Measurements from ENCODE around the gene PALS1.

The PALS1 gene

GRCh38 chr14:67241411-67242167, at the start of gene PALS1:
PALS1 (plus strand) TSS chr14:67241435; CDS start chr14:67279171, 37,736 bp downstream.
- H3K9me3 ChIP-seq (ENCODE audit: low read length) = no peaks in the 10 kb centered on the region
- peak within 1 kb of the TSS; percentile 77 to 95 for H3K4me3 ChIP-seq (ENCODE audit: low read depth in 1 of 2, low read length in 2 of 2)
- H3K4me1 ChIP-seq (ENCODE audit: insufficient read depth, low read length) = peaks cover 14% of the 10 kb centered on the region
- no peaks in the 10 kb centered on the region for H3K27me3 ChIP-seq (ENCODE audit: control insufficient read depth in 1 of 2, insufficient read depth in 2 of 2, low read length in 2 of 2)
- peak within 1 kb of the TSS; percentile 98 for H3K27ac ChIP-seq (ENCODE audit: low read depth, low read length)
- no peaks in the 10 kb centered on the region for H3K36me3 ChIP-seq (ENCODE audit: insufficient read depth, low read length)
- H3K9ac ChIP-seq (ENCODE audit: low read length) = peak within 1 kb of the TSS; percentile 66

GRCh38 chr14:67191768-67192290, 49.4 kb upstream of the PALS1 start:
- Histone ChIP-seq H3K4me3 (ENCODE audit: low read depth in 1 of 2, low read length in 2 of 2) (no peak overlapping the region), H3K27ac (ENCODE audit: low read depth, low read length) (no peak overlapping the region), H3K36me3 (ENCODE audit: insufficient read depth, low read length) (no peaks in the 10 kb centered on the region), H3K27me3 (ENCODE audit: control insufficient read depth in 1 of 2, insufficient read depth in 2 of 2, low read length in 2 of 2) (no peaks in the 10 kb centered on the region), H3K4me1 (ENCODE audit: insufficient read depth, low read length) (peaks cover 11% of the 10 kb centered on the region), H3K9me3 (ENCODE audit: low read length) (no peaks in the 10 kb centered on the region), H3K9ac (ENCODE audit: low read length) (no peak overlapping the region)

DNA sequence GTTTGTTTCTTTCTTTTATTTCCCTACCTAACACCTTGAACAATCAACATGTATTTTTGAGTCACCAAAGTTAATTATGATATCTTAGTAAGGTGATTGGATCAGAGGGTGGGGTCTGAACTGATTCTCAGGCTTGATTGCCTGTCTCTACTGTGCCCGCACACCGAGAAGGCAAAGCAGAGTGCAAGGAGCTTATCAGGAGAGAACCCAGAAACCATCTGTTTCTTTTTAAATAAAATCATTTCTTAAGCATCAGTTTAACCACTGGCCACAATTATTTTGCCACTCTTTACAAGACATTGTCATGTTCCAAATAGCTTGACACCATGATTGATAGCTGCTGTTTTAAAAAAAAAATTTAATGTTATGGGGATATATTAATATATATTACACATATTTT, 48.9 kb upstream of the PALS1 start:
- Histone ChIP-seq H3K4me1 (ENCODE audit: insufficient read depth, low read length) (peaks cover 6% of the 10 kb centered on the region), H3K36me3 (ENCODE audit: insufficient read depth, low read length) (no peaks in the 10 kb centered on the region), H3K9me3 (ENCODE audit: low read length) (no peaks in the 10 kb centered on the region), H3K27me3 (ENCODE audit: control insufficient read depth in 1 of 2, insufficient read depth in 2 of 2, low read length in 2 of 2) (no peaks in the 10 kb centered on the region), H3K4me3 (ENCODE audit: low read depth in 1 of 2, low read length in 2 of 2) (no peak overlapping the region), H3K27ac (ENCODE audit: low read depth, low read length) (no peak overlapping the region), H3K9ac (ENCODE audit: low read length) (no peak overlapping the region)

DNA sequence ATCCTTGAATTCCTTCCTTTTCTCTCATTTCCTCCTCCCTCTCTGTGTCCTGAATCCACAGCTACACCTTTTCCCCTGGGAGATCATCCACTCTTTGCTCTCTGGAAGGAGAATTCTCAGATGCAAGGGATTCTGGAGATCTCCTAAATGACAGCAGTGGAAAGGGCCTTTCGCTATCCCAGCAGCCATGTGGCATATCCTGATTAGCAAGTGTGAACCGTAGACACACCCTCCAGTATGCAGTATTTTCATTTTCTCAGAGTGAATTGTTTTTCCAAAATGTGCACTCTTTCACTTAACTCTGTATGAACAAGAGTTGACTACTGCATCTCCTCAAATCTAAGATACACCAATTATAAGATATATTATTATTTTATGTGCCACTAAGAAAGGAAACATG, 46.0 kb upstream of the PALS1 start:
- no peaks in the 10 kb centered on the region for H3K27me3 ChIP-seq (ENCODE audit: control insufficient read depth in 1 of 2, insufficient read depth in 2 of 2, low read length in 2 of 2)
- no peaks in the 10 kb centered on the region for H3K36me3 ChIP-seq (ENCODE audit: insufficient read depth, low read length)
- no peak overlapping the region for H3K9ac ChIP-seq (ENCODE audit: low read length)
- H3K4me1 ChIP-seq (ENCODE audit: insufficient read depth, low read length) = no peaks in the 10 kb centered on the region
- no peak overlapping the region for H3K27ac ChIP-seq (ENCODE audit: low read depth, low read length)
- H3K9me3 ChIP-seq (ENCODE audit: low read length) = no peaks in the 10 kb centered on the region
- no peak overlapping the region for H3K4me3 ChIP-seq (ENCODE audit: low read depth in 1 of 2, low read length in 2 of 2)

DNA sequence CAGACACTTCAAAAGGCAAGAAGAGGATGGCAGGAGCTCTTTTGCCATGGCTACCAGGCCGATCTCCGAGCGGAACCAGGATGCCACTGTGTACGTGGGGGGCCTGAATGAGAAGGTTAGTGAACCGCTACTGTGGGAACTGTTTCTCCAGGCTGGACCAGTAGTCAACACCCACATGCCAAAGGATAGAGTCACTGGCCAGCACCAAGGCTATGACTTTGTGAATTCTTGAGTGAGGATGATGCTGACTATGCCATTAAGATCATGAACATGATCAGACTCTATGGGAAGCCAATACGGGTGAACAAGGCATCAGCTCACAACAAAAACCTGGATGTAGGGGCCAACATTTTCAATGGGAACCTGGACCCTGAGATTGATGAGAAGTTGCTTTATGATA, 42.2 kb upstream of the PALS1 start:
- Histone ChIP-seq H3K27me3 (ENCODE audit: control insufficient read depth in 1 of 2, insufficient read depth in 2 of 2, low read length in 2 of 2) (no peaks in the 10 kb centered on the region), H3K4me3 (ENCODE audit: low read depth in 1 of 2, low read length in 2 of 2) (no peak overlapping the region), H3K36me3 (ENCODE audit: insufficient read depth, low read length) (no peaks in the 10 kb centered on the region), H3K9me3 (ENCODE audit: low read length) (no peaks in the 10 kb centered on the region), H3K9ac (ENCODE audit: low read length) (no peak overlapping the region), H3K27ac (ENCODE audit: low read depth, low read length) (no peak overlapping the region), H3K4me1 (ENCODE audit: insufficient read depth, low read length) (no peaks in the 10 kb centered on the region)

- Histone ChIP-seq H3K9me3 (ENCODE audit: low read length) (no peaks in the 10 kb centered on the region), H3K36me3 (ENCODE audit: insufficient read depth, low read length) (no peaks in the 10 kb centered on the region), H3K9ac (ENCODE audit: low read length) (no peak overlapping the region)
Measured at GRCh38 chr14:67207810-67208209, 33.4 kb upstream of the PALS1 start.

GRCh38 chr14:67218126-67218525, 23.1 kb upstream of the PALS1 start:
- Histone ChIP-seq H3K36me3 (ENCODE audit: insufficient read depth, low read length) (no peaks in the 10 kb centered on the region), H3K27me3 (ENCODE audit: control insufficient read depth in 1 of 2, insufficient read depth in 2 of 2, low read length in 2 of 2) (no peaks in the 10 kb centered on the region), H3K4me1 (ENCODE audit: insufficient read depth, low read length) (no peaks in the 10 kb centered on the region), H3K9ac (ENCODE audit: low read length) (no peak overlapping the region), H3K4me3 (ENCODE audit: low read depth in 1 of 2, low read length in 2 of 2) (no peak overlapping the region), H3K9me3 (ENCODE audit: low read length) (no peaks in the 10 kb centered on the region), H3K27ac (ENCODE audit: low read depth, low read length) (no peak overlapping the region)

More at GRCh38 chr14:67207810-67208209, 33.4 kb upstream of the PALS1 start:
- no peak overlapping the region for H3K27ac ChIP-seq (ENCODE audit: low read depth, low read length)
- no peaks in the 10 kb centered on the region for H3K4me1 ChIP-seq (ENCODE audit: insufficient read depth, low read length)
- no peaks in the 10 kb centered on the region for H3K27me3 ChIP-seq (ENCODE audit: control insufficient read depth in 1 of 2, insufficient read depth in 2 of 2, low read length in 2 of 2)
- H3K4me3 ChIP-seq (ENCODE audit: low read depth in 1 of 2, low read length in 2 of 2) = no peak overlapping the region

- Histone ChIP-seq H3K27ac (ENCODE audit: low read depth, low read length) (no peak overlapping the region), H3K4me3 (ENCODE audit: low read depth in 1 of 2, low read length in 2 of 2) (no peak overlapping the region), H3K9me3 (ENCODE audit: low read length) (no peaks in the 10 kb centered on the region), H3K9ac (ENCODE audit: low read length) (no peak overlapping the region), H3K27me3 (ENCODE audit: control insufficient read depth in 1 of 2, insufficient read depth in 2 of 2, low read length in 2 of 2) (no peaks in the 10 kb centered on the region), H3K4me1 (ENCODE audit: insufficient read depth, low read length) (no peaks in the 10 kb centered on the region), H3K36me3 (ENCODE audit: insufficient read depth, low read length) (no peaks in the 10 kb centered on the region)
Measured at GRCh38 chr14:67221248-67221981, 19.8 kb upstream of the PALS1 start.

GRCh38 chr14:67221982-67222328, 19.3 kb upstream of the PALS1 start:
- Histone ChIP-seq H3K36me3 (ENCODE audit: insufficient read depth, low read length) (no peaks in the 10 kb centered on the region), H3K4me1 (ENCODE audit: insufficient read depth, low read length) (no peaks in the 10 kb centered on the region), H3K9ac (ENCODE audit: low read length) (no peak overlapping the region), H3K4me3 (ENCODE audit: low read depth in 1 of 2, low read length in 2 of 2) (no peak overlapping the region), H3K27ac (ENCODE audit: low read depth, low read length) (no peak overlapping the region), H3K27me3 (ENCODE audit: control insufficient read depth in 1 of 2, insufficient read depth in 2 of 2, low read length in 2 of 2) (no peaks in the 10 kb centered on the region), H3K9me3 (ENCODE audit: low read length) (no peaks in the 10 kb centered on the region)

GRCh38 chr14:67225523-67225922, 15.7 kb upstream of the PALS1 start:
- no peak overlapping the region for H3K4me3 ChIP-seq (ENCODE audit: low read depth in 1 of 2, low read length in 2 of 2)
- H3K9ac ChIP-seq (ENCODE audit: low read length) = no peak overlapping the region
- no peaks in the 10 kb centered on the region for H3K36me3 ChIP-seq (ENCODE audit: insufficient read depth, low read length)
- H3K9me3 ChIP-seq (ENCODE audit: low read length) = no peaks in the 10 kb centered on the region
- no peaks in the 10 kb centered on the region for H3K4me1 ChIP-seq (ENCODE audit: insufficient read depth, low read length)
- no peak overlapping the region for H3K27ac ChIP-seq (ENCODE audit: low read depth, low read length)
- no peaks in the 10 kb centered on the region for H3K27me3 ChIP-seq (ENCODE audit: control insufficient read depth in 1 of 2, insufficient read depth in 2 of 2, low read length in 2 of 2)

GRCh38 chr14:67228325-67228984, 12.8 kb upstream of the PALS1 start:
- Histone ChIP-seq H3K4me1 (ENCODE audit: insufficient read depth, low read length) (no peaks in the 10 kb centered on the region), H3K9me3 (ENCODE audit: low read length) (no peaks in the 10 kb centered on the region), H3K4me3 (ENCODE audit: low read depth in 1 of 2, low read length in 2 of 2) (no peak overlapping the region), H3K9ac (ENCODE audit: low read length) (no peak overlapping the region), H3K36me3 (ENCODE audit: insufficient read depth, low read length) (no peaks in the 10 kb centered on the region), H3K27ac (ENCODE audit: low read depth, low read length) (no peak overlapping the region), H3K27me3 (ENCODE audit: control insufficient read depth in 1 of 2, insufficient read depth in 2 of 2, low read length in 2 of 2) (no peaks in the 10 kb centered on the region)
